ACC112 (cell line): ENCODE results near the gene GUCY2D.

ENCODE experiments used
- H2AFZ ChIP-seq: fragments of 200-600 bp; sonication (generic); one replicate; pipeline ENCODE4 v1.6.0; 2017; ENCODE audit warnings: antibody characterized with exemption, low read length; ENCODE audit not compliant: unreplicated experiment
- H3K27ac ChIP-seq: fragments of 200-600 bp; sonication (generic); 2 replicates; pipeline ENCODE4 v1.5.1; 2014; ENCODE audit warnings: low read depth, mild to moderate bottlenecking, antibody characterized with exemption, low read length, moderate library complexity
- H3K27me3 ChIP-seq: fragments of 200-600 bp; sonication (generic); 2 replicates; pipeline ENCODE4 v1.6.1; 2014; ENCODE audit warnings: mild to moderate bottlenecking, antibody characterized with exemption, low read length, moderate library complexity, mixed read lengths; ENCODE audit not compliant: insufficient read depth
- H3K36me3 ChIP-seq: fragments of 200-600 bp; sonication (generic); 2 replicates; pipeline ENCODE4 v1.6.1; 2016; ENCODE audit warnings: mild to moderate bottlenecking, antibody characterized with exemption, low read length, moderate library complexity, mixed read lengths; ENCODE audit not compliant: insufficient read depth
- H3K4me1 ChIP-seq: fragments of 200-600 bp; sonication (generic); one replicate; pipeline ENCODE4 v1.6.1; 2016; ENCODE audit warnings: low read length, mixed read lengths; ENCODE audit not compliant: insufficient read depth, unreplicated experiment, control insufficient read depth
- H3K4me3 ChIP-seq: fragments of 200-600 bp; sonication (generic); 2 replicates; pipeline ENCODE4 v1.5.1; 2014; ENCODE audit warnings: mild to moderate bottlenecking, low read depth, low read length
- H3K79me2 ChIP-seq: fragments of 200-600 bp; sonication (generic); one replicate; pipeline ENCODE4 v1.6.0; 2016; ENCODE audit warnings: low read length; ENCODE audit not compliant: control insufficient read depth, unreplicated experiment, insufficient read depth

GUCY2D gene

GRCh38 chr17:8031261-8031661, 28.8 kb downstream of the GUCY2D start:
- Histone ChIP-seq H3K4me1 (no peaks in the 10 kb centered on the region), H2AFZ (no peak overlapping the region), H3K79me2 (no peaks in the 10 kb centered on the region), H3K36me3 (no peaks in the 10 kb centered on the region), H3K27ac (no peak overlapping the region), H3K4me3 (no peak overlapping the region), H3K27me3 (peaks cover 29% of the 10 kb centered on the region)

- Histone ChIP-seq H3K79me2 (no peaks in the 10 kb centered on the region), H2AFZ (no peak overlapping the region), H3K27ac (no peak overlapping the region), H3K4me3 (no peak overlapping the region), H3K36me3 (no peaks in the 10 kb centered on the region), H3K27me3 (peaks cover 28% of the 10 kb centered on the region), H3K4me1 (no peaks in the 10 kb centered on the region)
Observed at GRCh38 chr17:8031950-8032349, 29.5 kb downstream of the GUCY2D start.

- no peak overlapping the region for H3K27ac ChIP-seq
Observed at GRCh38 chr17:8032442-8032841, 30.0 kb downstream of the GUCY2D start.

GRCh38 chr17:8038954-8039610, 36.7 kb downstream of the GUCY2D start, which contains the start of gene ALOX15B:
ALOX15B (plus strand) TSS chr17:8039059; CDS start chr17:8039156, 97 bp downstream.
- H2AFZ ChIP-seq, result peak within 1 kb of the TSS; percentile 62
- peaks cover 10% of the 10 kb centered on the region for H3K4me1 ChIP-seq
- no peaks in the 10 kb centered on the region for H3K79me2 ChIP-seq
- H3K27me3 ChIP-seq, result no peaks in the 10 kb centered on the region
- no peak within 1 kb of the TSS for H3K27ac ChIP-seq
- H3K36me3 ChIP-seq, result no peaks in the 10 kb centered on the region
- H3K4me3 ChIP-seq, result peak within 1 kb of the TSS; percentile 34; the same call in 1 of the 2 replicates

More at GRCh38 chr17:8032442-8032841, 30.0 kb downstream of the GUCY2D start:
- H3K4me1 ChIP-seq, result no peaks in the 10 kb centered on the region
- no peaks in the 10 kb centered on the region for H3K36me3 ChIP-seq
- H3K4me3 ChIP-seq, result no peak overlapping the region
- peaks cover 23% of the 10 kb centered on the region for H3K27me3 ChIP-seq
- H2AFZ ChIP-seq, result no peak overlapping the region
- no peaks in the 10 kb centered on the region for H3K79me2 ChIP-seq

- no peak overlapping the region for H3K27ac ChIP-seq
- no peaks in the 10 kb centered on the region for H3K27me3 ChIP-seq
- H3K4me1 ChIP-seq, result peaks cover 10% of the 10 kb centered on the region
- H3K36me3 ChIP-seq, result no peaks in the 10 kb centered on the region
- H3K4me3 ChIP-seq, result no peak overlapping the region
- H2AFZ ChIP-seq, result no peak overlapping the region
- no peaks in the 10 kb centered on the region for H3K79me2 ChIP-seq
Observed at GRCh38 chr17:8039611-8040168, 37.3 kb downstream of the GUCY2D start.

GRCh38 chr17:8041249-8041928, 39.0 kb downstream of the GUCY2D start:
- peaks cover 10% of the 10 kb centered on the region for H3K4me1 ChIP-seq
- H3K27ac ChIP-seq, result peak overlapping the region; percentile 64
- H3K27me3 ChIP-seq, result no peaks in the 10 kb centered on the region
- H3K79me2 ChIP-seq, result no peaks in the 10 kb centered on the region
- H2AFZ ChIP-seq, result no peak overlapping the region
- H3K4me3 ChIP-seq, result no peak overlapping the region
- H3K36me3 ChIP-seq, result no peaks in the 10 kb centered on the region

GRCh38 chr17:8041979-8042378, 39.6 kb downstream of the GUCY2D start:
- Histone ChIP-seq H2AFZ (no peak overlapping the region), H3K27ac (no peak overlapping the region), H3K4me3 (no peak overlapping the region), H3K36me3 (no peaks in the 10 kb centered on the region), H3K27me3 (no peaks in the 10 kb centered on the region), H3K79me2 (no peaks in the 10 kb centered on the region), H3K4me1 (peaks cover 10% of the 10 kb centered on the region)

GRCh38 chr17:8044819-8045810, 42.7 kb downstream of the GUCY2D start:
- H3K27ac ChIP-seq, result no peak overlapping the region
- H3K27me3 ChIP-seq, result no peaks in the 10 kb centered on the region
- no peaks in the 10 kb centered on the region for H3K79me2 ChIP-seq
- H3K4me3 ChIP-seq, result no peak overlapping the region
- no peaks in the 10 kb centered on the region for H3K36me3 ChIP-seq
- H2AFZ ChIP-seq, result no peak overlapping the region
- peaks cover 8% of the 10 kb centered on the region for H3K4me1 ChIP-seq

- peaks cover 4% of the 10 kb centered on the region for H3K4me1 ChIP-seq
- H2AFZ ChIP-seq, result no peak overlapping the region
- H3K4me3 ChIP-seq, result no peak overlapping the region
- H3K36me3 ChIP-seq, result no peaks in the 10 kb centered on the region
- no peaks in the 10 kb centered on the region for H3K79me2 ChIP-seq
- H3K27me3 ChIP-seq, result no peaks in the 10 kb centered on the region
- no peak overlapping the region for H3K27ac ChIP-seq
Observed at GRCh38 chr17:8046306-8046928, 44.0 kb downstream of the GUCY2D start.
